HepG2 (cell line): ENCODE data around the gene PSMB11. TPM values are rescaled to one million over a fixed set of nuclear protein-coding genes. Genes with fewer than 3 reads are reported as not detected.

Experiments used
- ARNTL ChIP-seq: sonication (generic); formaldehyde crosslinking; IDR thresholded peaks from 2 replicates; pipeline ENCODE4 v1.4.0; 2020; ENCODE audit warnings: mild to moderate bottlenecking, missing genetic modification reagents
- ATF5 ChIP-seq: sonication (generic); formaldehyde crosslinking; IDR thresholded peaks from 2 replicates; pipeline ENCODE4 v1.4.0; 2020; ENCODE audit warnings: mild to moderate bottlenecking, low read depth, missing genetic modification reagents
- HOXA7 ChIP-seq: sonication (generic); formaldehyde crosslinking; IDR thresholded peaks from 2 replicates; pipeline ENCODE4 v1.8.1; 2022; ENCODE audit warnings: mild to moderate bottlenecking, missing genetic modification reagents, moderate library complexity
- IRF1 ChIP-seq: sonication (generic); formaldehyde crosslinking; IDR thresholded peaks from 2 replicates; pipeline ENCODE4 v1.4.0; 2020; ENCODE audit warnings: low read depth, mild to moderate bottlenecking, missing genetic modification reagents
- ZNF121 ChIP-seq: sonication (generic); formaldehyde crosslinking; IDR thresholded peaks from 2 replicates; pipeline ENCODE4 v1.5.0; 2020; ENCODE audit warnings: mild to moderate bottlenecking, missing genetic modification reagents
- ZNF230 ChIP-seq: sonication (generic); formaldehyde crosslinking; IDR thresholded peaks from 2 replicates; pipeline ENCODE4 v1.4.0; 2020; ENCODE audit warnings: mild to moderate bottlenecking, missing genetic modification reagents
- ZNF253 ChIP-seq: sonication (generic); formaldehyde crosslinking; IDR thresholded peaks from 2 replicates; pipeline ENCODE4 v1.8.0; 2022; ENCODE audit warnings: mild to moderate bottlenecking, missing genetic modification reagents, borderline replicate concordance
- ZNF460 ChIP-seq: sonication (generic); formaldehyde crosslinking; IDR thresholded peaks from 2 replicates; pipeline ENCODE4 v1.5.1; 2020; ENCODE audit warnings: missing genetic modification reagents, mild to moderate bottlenecking, borderline replicate concordance
- ZNF557 ChIP-seq: sonication (generic); formaldehyde crosslinking; IDR thresholded peaks from 2 replicates; pipeline ENCODE4 v1.4.0; 2020; ENCODE audit warnings: missing genetic modification reagents
- ZNF577 ChIP-seq: sonication (generic); formaldehyde crosslinking; IDR thresholded peaks from 2 replicates; pipeline ENCODE4 v1.4.0; 2020; ENCODE audit warnings: mild to moderate bottlenecking, low read depth, missing genetic modification reagents, borderline replicate concordance
- ZNF672 ChIP-seq: sonication (generic); formaldehyde crosslinking; IDR thresholded peaks from 2 replicates; pipeline ENCODE4 v1.8.1; 2022; ENCODE audit warnings: missing genetic modification reagents
- ZNF816 ChIP-seq: sonication (generic); formaldehyde crosslinking; IDR thresholded peaks from 2 replicates; pipeline ENCODE4 v1.8.0; 2022; ENCODE audit warnings: missing genetic modification reagents, mild to moderate bottlenecking, borderline replicate concordance
- polyA plus RNA-seq, 8 experiments: library from polyadenylated mRNA; depleted of rRNA in 3 of 8; stranded (reverse) in 7 of 8; unstranded in 1 of 8; fragments of >200 nt; fragmentation: Illumina TruSeq in 4 of 8; extraction: Trizol in 4 of 8; gene quantifications; 2 replicates each; pipeline versions ENCODE4 v1.2.1 to v1.2.3, GENCODE V29; 2011 to 2016; ENCODE audit warnings: low read depth in 4 of 8, missing spikeins in 1 of 8, mixed read lengths in 1 of 8; ENCODE audit not compliant: insufficient read depth in 1 of 8
- total RNA-seq, 5 experiments: library from RNA; depleted of rRNA; stranded (reverse); fragments of >200 nt; fragmentation: Illumina TruSeq; extraction: Trizol; gene quantifications; 2 replicates each; pipeline ENCODE4 v1.2.3, GENCODE V29; 2016; ENCODE audit warnings: low read depth in 1 of 5
- TF ChIP-seq, protein P1 (sequence below): fragments of 450-650 bp; IDR thresholded peaks from 2 replicates; pipeline ENCODE4 v1.6.1; 2017; ENCODE audit warnings: mild to moderate bottlenecking
- TF ChIP-seq, protein P2 (sequence below): sonication (generic); formaldehyde crosslinking; IDR thresholded peaks from 2 replicates; pipeline ENCODE4 v1.9.0; 2021; ENCODE audit warnings: missing genetic modification reagents, borderline replicate concordance
- TF ChIP-seq, protein P3 (sequence below): sonication (generic); formaldehyde crosslinking; IDR thresholded peaks from 2 replicates; pipeline ENCODE4 v1.8.0; 2022; ENCODE audit warnings: mild to moderate bottlenecking, missing genetic modification reagents, moderate library complexity
- TF ChIP-seq, protein P4 (sequence below): sonication (generic); formaldehyde crosslinking; IDR thresholded peaks from 2 replicates; pipeline ENCODE4 v1.5.1; 2020; ENCODE audit warnings: missing genetic modification reagents, mild to moderate bottlenecking, borderline replicate concordance

Gene PSMB11
- total and polyA plus RNA-seq, 2 of the 13 experiments (the other 11 are each of a cell fraction or from before 2014, with no cell fraction given), result not detected

GRCh38 chr14:23057757-23058653 is 16.0 kb downstream of the PSMB11 start (continued):
- TF ChIP-seq ZNF577 (CRISPR knock-in tag) (0 out of 2 replicates have a peak, but pooled peaks have one; percentile 23), ZNF816 (CRISPR knock-in tag) (no peak; the same call in 1 of the 2 replicates), HOXA7 (no peak), ZNF121 (CRISPR knock-in tag) (peak; percentile 93), ZNF230 (peak; percentile 88), ZNF253 (CRISPR knock-in tag) (peak; percentile 91; the same call in 1 of the 2 replicates), ATF5 (CRISPR knock-in tag) (0 out of 2 replicates have a peak, but pooled peaks have one; percentile 10), IRF1 (CRISPR knock-in tag) (no peak), ARNTL (peak; percentile 86), ZNF557 (CRISPR knock-in tag) (no peak; the same call in 1 of the 2 replicates), ZNF672 (peak; percentile 29; the same call in 1 of the 2 replicates), ZNF460 (CRISPR knock-in tag) (no peak; the same call in 1 of the 2 replicates)
- TF ChIP-seq, protein P1, sequence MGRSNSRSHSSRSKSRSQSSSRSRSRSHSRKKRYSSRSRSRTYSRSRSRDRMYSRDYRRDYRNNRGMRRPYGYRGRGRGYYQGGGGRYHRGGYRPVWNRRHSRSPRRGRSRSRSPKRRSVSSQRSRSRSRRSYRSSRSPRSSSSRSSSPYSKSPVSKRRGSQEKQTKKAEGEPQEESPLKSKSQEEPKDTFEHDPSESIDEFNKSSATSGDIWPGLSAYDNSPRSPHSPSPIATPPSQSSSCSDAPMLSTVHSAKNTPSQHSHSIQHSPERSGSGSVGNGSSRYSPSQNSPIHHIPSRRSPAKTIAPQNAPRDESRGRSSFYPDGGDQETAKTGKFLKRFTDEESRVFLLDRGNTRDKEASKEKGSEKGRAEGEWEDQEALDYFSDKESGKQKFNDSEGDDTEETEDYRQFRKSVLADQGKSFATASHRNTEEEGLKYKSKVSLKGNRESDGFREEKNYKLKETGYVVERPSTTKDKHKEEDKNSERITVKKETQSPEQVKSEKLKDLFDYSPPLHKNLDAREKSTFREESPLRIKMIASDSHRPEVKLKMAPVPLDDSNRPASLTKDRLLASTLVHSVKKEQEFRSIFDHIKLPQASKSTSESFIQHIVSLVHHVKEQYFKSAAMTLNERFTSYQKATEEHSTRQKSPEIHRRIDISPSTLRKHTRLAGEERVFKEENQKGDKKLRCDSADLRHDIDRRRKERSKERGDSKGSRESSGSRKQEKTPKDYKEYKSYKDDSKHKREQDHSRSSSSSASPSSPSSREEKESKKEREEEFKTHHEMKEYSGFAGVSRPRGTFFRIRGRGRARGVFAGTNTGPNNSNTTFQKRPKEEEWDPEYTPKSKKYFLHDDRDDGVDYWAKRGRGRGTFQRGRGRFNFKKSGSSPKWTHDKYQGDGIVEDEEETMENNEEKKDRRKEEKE, result no peak
- TF ChIP-seq, protein P2, sequence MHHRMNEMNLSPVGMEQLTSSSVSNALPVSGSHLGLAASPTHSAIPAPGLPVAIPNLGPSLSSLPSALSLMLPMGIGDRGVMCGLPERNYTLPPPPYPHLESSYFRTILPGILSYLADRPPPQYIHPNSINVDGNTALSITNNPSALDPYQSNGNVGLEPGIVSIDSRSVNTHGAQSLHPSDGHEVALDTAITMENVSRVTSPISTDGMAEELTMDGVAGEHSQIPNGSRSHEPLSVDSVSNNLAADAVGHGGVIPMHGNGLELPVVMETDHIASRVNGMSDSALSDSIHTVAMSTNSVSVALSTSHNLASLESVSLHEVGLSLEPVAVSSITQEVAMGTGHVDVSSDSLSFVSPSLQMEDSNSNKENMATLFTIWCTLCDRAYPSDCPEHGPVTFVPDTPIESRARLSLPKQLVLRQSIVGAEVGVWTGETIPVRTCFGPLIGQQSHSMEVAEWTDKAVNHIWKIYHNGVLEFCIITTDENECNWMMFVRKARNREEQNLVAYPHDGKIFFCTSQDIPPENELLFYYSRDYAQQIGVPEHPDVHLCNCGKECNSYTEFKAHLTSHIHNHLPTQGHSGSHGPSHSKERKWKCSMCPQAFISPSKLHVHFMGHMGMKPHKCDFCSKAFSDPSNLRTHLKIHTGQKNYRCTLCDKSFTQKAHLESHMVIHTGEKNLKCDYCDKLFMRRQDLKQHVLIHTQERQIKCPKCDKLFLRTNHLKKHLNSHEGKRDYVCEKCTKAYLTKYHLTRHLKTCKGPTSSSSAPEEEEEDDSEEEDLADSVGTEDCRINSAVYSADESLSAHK, result peak; percentile 40; the same call in 1 of the 2 replicates
- TF ChIP-seq, protein P3, sequence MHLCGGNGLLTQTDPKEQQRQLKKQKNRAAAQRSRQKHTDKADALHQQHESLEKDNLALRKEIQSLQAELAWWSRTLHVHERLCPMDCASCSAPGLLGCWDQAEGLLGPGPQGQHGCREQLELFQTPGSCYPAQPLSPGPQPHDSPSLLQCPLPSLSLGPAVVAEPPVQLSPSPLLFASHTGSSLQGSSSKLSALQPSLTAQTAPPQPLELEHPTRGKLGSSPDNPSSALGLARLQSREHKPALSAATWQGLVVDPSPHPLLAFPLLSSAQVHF (CRISPR knock-in tag), result peak; percentile 74; the same call in 1 of the 2 replicates
- TF ChIP-seq, protein P4, sequence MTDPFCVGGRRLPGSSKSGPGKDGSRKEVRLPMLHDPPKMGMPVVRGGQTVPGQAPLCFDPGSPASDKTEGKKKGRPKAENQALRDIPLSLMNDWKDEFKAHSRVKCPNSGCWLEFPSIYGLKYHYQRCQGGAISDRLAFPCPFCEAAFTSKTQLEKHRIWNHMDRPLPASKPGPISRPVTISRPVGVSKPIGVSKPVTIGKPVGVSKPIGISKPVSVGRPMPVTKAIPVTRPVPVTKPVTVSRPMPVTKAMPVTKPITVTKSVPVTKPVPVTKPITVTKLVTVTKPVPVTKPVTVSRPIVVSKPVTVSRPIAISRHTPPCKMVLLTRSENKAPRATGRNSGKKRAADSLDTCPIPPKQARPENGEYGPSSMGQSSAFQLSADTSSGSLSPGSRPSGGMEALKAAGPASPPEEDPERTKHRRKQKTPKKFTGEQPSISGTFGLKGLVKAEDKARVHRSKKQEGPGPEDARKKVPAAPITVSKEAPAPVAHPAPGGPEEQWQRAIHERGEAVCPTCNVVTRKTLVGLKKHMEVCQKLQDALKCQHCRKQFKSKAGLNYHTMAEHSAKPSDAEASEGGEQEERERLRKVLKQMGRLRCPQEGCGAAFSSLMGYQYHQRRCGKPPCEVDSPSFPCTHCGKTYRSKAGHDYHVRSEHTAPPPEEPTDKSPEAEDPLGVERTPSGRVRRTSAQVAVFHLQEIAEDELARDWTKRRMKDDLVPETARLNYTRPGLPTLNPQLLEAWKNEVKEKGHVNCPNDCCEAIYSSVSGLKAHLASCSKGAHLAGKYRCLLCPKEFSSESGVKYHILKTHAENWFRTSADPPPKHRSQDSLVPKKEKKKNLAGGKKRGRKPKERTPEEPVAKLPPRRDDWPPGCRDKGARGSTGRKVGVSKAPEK, result peak; percentile 100; the same call in 1 of the 2 replicates
